ENCODE results near the gene RNF13.

RNF13 gene

DNA sequence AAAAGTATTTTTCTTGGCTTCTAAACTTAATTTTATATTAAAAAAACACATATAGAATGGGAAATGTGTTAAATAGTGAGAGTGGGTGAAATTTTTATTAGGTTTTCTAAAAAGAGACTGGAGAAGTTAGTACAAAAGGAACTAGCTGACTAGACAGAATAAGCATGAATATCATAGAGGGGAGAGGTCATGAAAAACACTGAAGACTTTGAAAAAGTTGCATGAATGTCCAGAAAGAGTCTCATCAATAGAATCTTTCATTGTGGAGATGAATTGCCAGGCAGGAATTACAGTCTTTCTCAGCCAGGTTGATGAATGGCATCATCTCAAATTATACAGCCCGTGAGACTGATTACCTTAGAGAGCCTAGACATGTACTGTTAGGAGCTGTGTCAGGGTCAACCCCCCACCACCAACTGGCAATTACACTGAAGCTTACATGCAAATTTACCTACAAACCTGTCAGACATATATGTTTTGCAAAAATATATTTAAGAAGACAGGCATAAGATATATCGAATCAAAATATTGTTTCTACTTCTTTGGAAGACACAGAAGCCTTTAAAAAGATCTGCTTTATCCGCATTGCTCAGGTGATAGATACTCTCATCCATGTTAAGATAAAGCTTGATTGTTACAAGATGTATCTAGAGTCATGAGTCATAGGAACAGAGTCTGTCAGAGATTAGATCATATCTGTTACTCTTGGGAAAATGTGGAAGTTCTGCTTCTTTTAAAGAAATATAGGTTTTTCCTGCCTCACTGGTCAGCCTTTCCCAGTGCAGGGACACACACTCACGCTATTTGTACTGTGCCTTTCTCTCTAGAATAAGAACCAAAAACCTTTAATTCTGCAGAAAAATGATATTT lies 192.5 kb downstream of the RNF13 start:
- DNase-seq, result no peak

DNA sequence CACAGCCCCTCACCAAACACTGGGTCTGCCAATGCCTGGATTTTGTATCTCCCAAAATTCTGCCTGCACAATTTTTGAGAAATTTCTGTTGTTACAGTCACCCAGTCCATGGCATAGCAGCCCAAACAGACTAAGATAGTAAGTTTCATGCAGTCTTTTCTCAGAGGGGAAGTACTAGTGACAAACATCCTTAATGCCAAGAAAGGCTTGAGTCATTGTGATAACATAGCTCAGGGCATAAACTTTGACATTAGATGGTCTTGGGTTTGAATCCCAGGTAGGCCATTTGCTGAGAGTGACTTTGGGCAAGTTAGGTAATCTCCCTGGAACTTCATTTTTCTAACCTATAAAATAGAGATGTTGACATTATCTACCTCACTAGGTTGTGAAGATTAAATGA lies 193.8 kb downstream of the RNF13 start:
- DNase-seq, result no peak

All from stimulated activated CD4-positive, alpha-beta T cell treated with anti-CD3 and anti-CD28 coated beads, Interleukin-2, amount 100 ng/mL, for 24 hours (primary cell).